GM18517 (cell line): ENCODE data around the gene CRYBG2.
A peak's percentile ranks its signal among the peaks of the same experiment; 100 is the strongest.

Experiments used
- ATAC-seq: cut with Tn5 transposase; IDR thresholded peaks from one replicate; pipeline ENCODE4 v1.9.1; 2021; ENCODE audit warnings: mild to moderate bottlenecking, moderate library complexity; ENCODE audit not compliant: unreplicated experiment

The CRYBG2 gene

DNA sequence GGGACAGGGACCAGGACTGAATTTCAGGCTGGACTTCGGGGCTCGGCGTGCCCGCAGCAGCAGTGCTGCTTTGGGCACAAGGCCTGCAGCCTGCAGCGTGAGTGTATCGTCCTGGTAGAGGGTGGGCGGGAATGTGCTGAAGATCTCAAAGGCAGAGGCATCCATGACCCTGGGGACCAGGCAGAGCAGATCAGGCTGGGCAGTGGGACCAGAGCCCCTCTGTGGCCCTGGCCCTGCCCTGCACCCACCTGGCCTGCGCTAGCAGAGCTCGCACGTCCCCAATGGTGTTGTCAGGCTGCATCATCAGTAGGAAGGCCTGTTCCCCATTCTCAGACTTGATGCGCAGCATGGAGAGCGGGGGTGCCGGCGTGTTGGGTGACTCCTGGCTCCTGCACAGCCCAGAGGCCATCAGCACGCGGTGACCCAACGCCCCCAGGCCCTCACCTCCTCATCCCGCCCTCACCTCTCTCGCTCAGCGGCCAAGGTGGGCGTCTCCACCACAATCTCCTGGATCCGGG lies 71.5 kb downstream of the CRYBG2 start:
- no peak for ATAC-seq

DNA sequence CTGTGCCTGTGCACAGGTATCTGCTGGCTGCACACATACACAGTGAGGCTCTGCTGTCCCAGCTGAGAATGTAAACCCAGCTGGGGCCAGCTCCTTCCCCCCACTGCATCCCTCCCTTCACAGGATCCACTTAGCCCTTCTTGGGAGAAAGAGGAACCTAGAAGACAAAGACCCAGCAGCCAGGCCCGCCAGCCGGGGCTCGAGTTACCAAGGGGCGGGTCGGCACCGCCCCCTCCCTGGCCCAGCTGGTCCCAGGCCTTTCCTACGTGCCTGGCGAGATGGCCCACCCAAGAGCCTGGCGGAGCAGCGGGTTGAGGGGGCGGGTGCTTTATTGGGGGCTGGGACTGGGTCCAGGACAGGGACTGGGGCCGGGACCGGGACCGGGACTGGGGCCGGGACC lies 72.0 kb downstream of the CRYBG2 start:
- no peak for ATAC-seq

DNA sequence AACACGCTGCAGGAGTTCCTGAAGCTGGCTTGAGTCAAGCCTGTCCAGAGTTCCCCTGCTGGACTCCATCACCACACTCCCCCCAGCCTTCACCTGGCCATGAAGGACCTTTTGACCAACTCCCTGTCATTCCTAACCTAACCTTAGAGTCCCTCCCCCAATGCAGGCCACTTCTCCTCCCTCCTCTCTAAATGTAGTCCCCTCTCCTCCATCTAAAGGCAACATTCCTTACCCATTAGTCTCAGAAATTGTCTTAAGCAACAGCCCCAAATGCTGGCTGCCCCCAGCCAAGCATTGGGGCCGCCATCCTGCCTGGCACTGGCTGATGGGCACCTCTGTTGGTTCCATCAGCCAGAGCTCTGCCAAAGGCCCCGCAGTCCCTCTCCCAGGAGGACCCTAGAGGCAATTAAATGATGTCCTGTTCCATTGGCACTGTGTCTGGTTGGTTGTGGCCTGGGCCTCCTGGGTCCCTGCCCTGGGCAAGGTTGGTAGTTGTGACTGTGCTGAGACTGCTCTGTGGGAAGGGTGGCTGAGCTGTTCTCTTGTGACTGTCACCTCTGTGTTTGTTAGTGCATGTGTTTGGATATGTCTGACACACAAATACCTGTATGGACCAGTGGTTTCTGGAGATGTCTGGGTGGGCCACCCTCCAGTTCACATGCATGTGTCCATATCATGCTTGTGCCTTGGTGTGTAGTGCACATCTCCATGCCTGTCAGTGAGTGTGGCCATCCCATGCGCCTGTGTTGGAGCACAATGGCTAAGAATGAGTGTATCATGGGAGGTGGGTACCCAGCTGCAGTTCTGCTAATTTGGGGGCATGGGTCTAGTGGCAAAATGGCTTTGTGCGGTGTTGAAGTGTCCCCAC lies 72.6 kb downstream of the CRYBG2 start:
- no peak for ATAC-seq

DNA sequence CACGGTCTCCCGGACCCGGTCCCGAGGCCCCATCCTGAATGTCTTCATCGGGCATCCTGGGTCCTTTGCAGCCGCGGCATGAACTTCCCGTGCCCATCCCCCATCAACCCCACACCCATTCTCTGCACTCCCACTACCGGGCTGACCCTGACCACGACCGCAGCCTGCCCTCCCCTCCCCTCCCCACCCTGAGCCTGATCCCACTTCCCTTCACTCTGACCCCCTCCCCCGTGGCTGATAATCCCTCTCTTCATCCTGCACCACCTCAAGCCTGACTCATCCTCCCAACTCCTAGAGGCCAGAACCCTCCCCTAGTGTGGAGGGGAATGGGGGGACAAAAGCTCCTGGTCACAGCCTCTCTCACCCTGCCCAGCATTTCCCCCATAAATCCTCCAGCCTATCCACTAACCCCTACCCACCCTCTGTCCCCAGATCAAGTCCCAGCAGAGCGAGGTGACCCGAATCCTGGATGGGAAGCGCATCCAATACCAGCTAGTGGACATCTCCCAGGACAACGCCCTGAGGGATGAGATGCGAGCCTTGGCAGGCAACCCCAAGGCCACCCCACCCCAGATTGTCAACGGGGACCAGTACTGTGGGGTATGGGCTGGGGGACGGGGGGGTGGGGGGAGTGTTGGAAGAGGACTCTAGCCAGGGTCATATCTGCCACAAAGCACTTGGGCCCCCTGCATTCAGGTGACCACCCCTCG lies 73.4 kb downstream of the CRYBG2 start:
- ATAC-seq: no peak

DNA sequence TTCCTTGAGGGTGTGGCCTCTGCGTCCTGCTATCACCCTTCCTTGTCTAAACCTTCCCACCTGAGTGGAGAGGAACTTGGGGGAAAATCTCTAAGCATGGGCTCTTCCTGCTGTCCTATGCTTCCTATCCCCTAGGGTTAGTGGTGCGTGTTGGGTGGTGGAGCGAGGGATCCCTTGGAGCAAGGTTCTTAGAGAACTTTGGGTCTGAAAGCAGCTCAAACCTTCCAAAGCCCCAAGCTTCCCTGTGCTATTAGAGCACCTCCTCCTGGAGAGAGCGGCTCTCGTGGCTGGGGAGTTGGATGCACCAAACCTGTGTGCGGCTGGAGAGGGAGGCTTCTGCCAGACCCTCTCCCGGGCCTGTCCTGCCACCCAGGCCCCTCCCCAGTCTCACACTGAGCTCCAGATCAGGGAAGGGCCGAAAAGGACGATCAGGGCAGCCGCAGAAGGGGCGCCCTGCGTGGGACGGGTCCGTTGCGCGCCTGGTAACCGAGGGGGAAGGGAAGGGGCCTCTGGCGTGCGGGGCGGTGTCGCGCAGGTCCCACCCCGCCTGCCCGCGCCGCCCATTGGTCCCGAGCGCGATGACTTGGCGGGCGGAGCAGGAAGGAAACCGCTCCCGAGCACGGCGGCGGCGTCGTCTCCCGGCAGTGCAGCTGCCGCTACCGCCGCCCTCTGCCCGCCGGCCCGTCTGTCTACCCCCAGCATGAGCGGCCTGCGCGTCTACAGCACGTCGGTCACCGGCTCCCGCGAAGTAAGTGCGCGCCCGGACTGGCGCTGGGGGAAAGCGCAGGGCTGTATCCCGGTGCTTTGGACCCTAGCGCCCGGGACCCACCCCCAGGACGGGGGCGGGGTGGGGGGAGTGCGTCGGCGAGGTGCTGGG lies 74.2 kb downstream of the CRYBG2 start, which contains the start of gene SH3BGRL3:
SH3BGRL3 (plus strand) TSS at position 631 of the 877 bp plus-strand sequence; CDS start at position 701, 70 bp downstream.
- peak; percentile 50 for ATAC-seq

DNA sequence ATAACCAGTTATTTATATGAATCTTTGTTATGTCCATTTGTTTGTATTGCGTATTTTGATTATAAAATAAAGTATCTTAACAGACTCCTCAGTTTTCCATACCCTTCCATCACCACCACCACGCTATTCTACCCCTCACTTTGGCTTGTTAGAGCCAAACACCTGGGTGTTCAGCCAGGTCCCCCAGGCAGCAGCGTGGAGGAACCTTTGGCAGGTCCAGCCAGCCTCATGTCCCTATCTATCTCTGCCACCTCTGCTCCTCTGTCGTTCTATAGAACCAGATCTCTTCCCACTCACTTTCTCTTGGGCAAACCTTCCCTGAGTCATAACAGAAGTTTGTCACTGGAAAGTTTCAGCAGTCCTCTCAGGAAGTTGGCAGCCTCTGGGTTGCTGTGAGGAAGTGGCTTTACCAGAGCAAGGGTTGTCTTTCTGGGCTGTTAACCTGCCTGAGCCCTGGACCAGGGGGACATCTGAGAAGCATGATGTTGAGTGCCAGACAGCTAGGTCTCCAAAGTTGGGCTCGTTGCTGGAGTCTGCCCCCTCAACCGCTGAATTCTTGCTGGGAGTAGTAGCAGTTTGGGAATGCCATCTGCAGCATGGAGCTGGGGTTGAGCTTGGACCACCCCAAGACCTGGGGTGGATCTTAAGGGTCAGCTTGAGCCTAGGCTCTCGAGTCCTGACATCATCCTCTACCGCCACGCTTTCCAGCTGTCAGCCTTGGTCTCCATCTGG lies 75.0 kb downstream of the CRYBG2 start:
- ATAC-seq: no peak

DNA sequence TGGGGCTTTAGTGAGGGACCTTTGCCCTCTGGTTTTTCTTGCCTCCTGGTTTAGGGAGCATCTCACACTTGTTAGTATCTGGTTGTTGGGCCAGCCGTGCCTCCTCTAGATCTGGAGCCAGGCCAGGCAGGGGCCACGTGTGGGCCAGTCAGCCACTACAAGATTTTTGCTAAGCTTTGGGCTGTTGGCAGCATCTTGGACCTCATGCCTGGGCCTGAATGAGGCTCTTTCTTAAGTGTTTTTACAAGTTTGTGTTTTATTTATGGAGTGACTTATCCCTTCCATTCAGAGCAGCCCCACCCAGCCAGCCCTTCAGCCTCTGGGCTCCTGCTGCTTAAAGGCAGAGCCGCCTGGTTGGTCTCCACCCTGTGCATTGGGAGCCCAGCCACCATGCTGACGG lies 75.6 kb downstream of the CRYBG2 start:
- no peak for ATAC-seq

DNA sequence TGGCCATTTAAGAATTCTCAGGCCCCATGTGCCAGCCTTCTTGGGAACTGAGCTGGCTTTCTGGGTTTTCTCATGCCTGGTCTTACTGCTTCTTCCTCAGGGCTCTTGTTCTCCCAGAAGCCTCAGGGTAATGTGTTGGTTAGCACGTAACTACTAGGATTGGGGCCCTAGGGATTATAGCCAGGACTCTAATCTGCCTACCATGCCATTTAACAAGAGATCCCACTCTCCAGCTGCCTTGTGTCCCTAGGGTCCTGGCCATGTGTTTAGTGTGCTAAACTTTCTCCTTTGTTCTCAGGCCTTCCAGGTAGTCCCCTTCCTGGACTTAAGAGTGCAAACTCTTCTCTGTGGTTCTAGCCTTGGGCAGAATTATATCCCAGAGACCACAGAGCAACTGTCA lies 76.2 kb downstream of the CRYBG2 start:
- no peak for ATAC-seq

DNA sequence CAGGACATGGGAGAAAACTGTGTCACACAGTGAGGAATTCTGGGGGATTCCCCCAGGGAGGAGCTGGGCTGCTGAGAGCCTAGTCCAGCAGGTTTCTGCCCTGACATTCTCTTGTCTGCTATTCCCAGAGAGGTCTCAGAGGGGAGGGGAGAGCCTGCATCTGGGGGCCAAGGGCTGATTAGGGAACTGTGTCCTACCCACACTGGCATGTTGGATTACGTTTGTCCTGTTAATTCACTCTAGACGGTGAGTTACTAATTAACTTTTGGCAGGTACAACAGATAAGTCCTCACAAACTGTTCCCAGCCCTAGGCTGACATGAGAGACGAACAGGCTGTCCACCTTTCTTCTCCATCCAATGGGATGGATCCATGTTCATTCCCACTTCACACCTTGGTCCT lies 76.7 kb downstream of the CRYBG2 start:
- no peak for ATAC-seq

DNA sequence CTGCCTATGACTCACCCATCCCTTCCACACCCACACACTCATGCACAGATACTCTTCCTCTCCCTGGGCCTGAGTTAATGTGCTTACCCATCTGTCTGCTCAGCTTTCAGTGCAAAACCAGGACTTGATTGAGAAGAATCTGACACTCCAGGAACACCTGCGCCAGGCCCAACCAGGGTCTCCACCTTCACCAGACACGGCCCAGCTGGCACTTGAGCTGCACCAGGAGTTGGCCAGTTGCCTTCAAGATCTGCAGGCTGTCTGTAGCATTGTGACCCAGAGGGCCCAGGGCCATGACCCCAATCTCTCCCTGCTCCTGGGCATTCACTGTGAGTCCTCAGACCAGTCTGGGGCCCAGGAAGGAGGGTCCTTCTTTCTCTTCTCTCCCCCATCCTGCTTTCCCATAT lies 77.5 kb downstream of the CRYBG2 start:
- no peak for ATAC-seq

DNA sequence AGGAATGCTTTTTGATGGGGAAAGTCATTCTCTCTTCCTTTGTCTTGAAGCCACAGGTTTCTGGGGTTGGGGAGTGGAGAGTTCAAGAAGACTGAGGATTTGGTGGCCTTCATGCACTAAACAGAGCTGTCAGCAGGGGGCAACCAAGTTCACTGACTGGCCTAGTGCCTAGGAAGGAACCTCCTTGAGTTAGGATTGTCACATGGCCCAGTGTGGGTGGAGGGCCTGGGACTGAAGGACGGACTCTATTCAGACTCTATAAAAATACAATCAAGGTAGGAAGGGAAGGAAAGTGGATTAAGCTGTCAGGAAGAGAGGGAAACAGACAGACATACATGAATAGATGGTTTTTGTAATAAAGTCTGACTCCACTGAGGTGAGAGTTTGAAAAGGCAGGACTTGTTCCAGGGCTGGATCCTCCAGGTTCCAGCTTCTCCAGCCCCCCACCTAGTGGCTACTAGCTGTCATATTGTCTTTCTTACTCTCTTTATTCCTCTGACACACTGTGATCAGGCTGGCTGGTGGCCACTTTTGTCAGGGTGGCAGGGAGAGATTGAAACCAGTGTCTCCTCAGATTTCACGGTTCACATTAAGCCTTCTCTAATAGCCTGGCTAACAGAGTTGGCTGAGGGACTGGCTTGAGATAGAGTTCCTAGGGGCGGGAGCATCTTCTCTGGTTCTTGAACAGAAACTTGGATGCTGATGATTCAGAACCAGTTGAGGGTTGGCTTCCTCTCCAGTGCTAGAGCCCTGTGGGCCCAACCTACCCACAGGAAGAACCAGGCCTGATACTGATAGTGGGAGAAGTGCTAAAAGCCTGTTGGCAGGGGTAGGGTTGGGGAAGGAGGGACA lies 78.1 kb downstream of the CRYBG2 start:
- peak; percentile 40 for ATAC-seq

DNA sequence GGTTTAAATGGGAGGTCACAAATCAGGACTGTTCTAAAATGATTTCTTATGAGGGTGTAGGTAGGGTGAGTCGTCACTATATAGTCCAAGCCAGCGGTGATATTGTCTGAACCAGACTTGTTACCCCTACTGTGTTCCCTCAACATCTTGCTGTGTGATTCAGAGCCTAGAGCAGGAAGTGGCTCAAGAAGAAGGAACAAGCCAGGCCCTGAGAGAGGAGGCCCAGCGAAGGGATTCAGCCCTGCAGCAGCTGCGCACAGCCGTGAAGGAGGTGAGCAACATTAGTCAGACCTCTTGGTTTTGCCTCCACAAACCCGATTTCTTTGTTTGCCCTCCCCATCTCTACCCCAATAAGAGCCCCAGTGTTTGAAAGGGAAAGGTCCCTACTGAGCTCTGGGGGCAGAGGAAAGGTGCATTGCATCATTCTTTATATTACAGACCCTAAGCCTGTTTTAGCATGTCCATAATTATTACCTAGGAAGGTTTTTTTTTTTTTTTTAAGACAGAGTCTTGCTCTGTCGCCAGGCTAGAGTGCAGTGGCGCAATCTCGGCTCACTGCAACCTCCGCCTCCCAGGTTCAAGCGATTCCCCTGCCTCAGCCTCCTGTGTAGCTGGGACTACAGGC lies 79.0 kb downstream of the CRYBG2 start:
- ATAC-seq: no peak
